GM06990 (cell line): ENCODE results near the gene MIER2.
"Not testable (repeated sequence)": the region's sequence is repeated elsewhere in the genome, so short reads cannot be mapped to it uniquely, and the experiment has no call there.

Source experiments
- DNase-seq: peaks from one replicate; pipeline ENCODE4 v3.0.0-alpha.2; 2011; ENCODE audit not compliant: insufficient read length; ENCODE audit errors: extremely low read depth
- H3K27me3 ChIP-seq: replicated peaks from 2 replicates; pipeline ENCODE4 v1.6.0; 2011; ENCODE audit warnings: low read length; ENCODE audit not compliant: control insufficient read depth, insufficient read depth
- H3K36me3 ChIP-seq: 2 replicates; pipeline ENCODE4 v1.5.1; 2011; ENCODE audit warnings: low read length; ENCODE audit not compliant: control insufficient read depth, insufficient read depth
- H3K4me3 ChIP-seq: replicated peaks from 2 replicates; pipeline ENCODE4 v1.5.1; 2011; ENCODE audit warnings: low read depth, mild to moderate bottlenecking, control low read depth, low read length
- TF ChIP-seq, protein P1 (sequence below): IDR thresholded peaks from 2 replicates; pipeline ENCODE4 v1.5.1; 2011; ENCODE audit warnings: low read length, control low read depth, mild to moderate bottlenecking, inconsistent platforms; ENCODE audit not compliant: insufficient read depth, poor library complexity, severe bottlenecking

Gene MIER2

DNA sequence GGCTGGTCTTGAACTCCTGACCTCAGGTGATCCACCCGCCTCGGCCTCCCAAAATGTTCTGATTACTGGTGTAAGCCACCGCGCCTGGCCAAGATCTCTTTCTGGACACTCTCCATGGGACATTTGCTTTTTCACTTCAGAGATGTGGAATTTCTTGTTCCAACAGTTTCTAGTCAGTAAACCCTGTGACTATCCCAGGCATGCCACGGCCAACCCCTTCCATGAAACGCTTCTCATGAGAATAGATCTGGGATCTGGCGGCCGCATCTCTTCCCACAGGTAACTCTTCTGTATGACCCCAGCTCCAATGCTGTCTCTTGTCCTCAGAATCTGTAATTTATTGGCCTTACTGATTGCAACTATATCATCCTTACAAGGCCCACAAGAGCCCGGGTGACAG is 69.6 kb downstream of the MIER2 start:
- Histone ChIP-seq H3K36me3 (no peaks in the 10 kb centered on the region), H3K27me3 (no peaks in the 10 kb centered on the region), H3K4me3 (no peak overlapping the region)
- TF ChIP-seq, protein P1, sequence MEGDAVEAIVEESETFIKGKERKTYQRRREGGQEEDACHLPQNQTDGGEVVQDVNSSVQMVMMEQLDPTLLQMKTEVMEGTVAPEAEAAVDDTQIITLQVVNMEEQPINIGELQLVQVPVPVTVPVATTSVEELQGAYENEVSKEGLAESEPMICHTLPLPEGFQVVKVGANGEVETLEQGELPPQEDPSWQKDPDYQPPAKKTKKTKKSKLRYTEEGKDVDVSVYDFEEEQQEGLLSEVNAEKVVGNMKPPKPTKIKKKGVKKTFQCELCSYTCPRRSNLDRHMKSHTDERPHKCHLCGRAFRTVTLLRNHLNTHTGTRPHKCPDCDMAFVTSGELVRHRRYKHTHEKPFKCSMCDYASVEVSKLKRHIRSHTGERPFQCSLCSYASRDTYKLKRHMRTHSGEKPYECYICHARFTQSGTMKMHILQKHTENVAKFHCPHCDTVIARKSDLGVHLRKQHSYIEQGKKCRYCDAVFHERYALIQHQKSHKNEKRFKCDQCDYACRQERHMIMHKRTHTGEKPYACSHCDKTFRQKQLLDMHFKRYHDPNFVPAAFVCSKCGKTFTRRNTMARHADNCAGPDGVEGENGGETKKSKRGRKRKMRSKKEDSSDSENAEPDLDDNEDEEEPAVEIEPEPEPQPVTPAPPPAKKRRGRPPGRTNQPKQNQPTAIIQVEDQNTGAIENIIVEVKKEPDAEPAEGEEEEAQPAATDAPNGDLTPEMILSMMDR, result no peak
- no peak for DNase-seq

DNA sequence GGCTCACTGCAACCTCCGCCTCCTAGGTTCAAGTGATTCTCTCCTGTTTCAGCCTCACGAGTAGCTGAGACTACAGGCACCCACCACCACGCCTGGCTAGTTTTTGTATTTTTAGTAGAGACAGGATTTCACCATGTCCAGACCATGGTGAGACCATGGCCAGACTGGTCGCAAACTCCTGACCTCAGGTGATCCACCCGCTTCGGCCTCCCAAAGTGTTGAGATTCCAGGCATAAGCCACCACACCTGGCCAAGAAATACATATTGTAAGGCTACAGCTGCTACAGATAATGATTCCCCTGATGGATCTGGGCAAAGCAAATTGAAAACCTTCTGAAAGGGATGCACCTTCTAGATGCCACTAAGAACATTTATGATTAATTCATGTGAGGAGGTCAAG is 71.2 kb downstream of the MIER2 start:
- Histone ChIP-seq H3K27me3 (no peaks in the 10 kb centered on the region), H3K4me3 (no peak overlapping the region), H3K36me3 (no peaks in the 10 kb centered on the region)
- DNase-seq, result no peak
- TF ChIP-seq, protein P1, result no peak

DNA sequence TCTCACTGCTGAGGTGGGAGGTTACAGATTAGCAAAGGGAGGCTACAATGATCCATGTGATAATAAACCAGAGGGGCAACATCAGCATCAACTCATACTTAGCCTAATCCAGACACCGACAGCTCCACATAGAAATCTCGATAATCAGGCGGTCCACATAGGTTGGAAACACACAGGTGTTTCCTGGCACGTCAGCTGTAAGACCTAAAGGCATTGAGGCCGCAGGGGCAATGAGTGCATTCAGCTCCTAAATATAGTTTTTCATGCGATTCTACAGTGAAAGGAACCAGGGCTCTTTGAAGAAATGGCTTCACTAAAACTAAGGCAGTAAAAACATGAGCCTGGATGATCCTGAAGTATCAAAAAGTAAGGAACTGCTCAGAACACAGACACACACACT is 72.7 kb downstream of the MIER2 start:
- no peak overlapping the region for H3K4me3 ChIP-seq
- DNase-seq, result no peak
- H3K27me3 ChIP-seq, result no peaks in the 10 kb centered on the region
- TF ChIP-seq, protein P1, result no peak
- H3K36me3 ChIP-seq, result no peaks in the 10 kb centered on the region

DNA sequence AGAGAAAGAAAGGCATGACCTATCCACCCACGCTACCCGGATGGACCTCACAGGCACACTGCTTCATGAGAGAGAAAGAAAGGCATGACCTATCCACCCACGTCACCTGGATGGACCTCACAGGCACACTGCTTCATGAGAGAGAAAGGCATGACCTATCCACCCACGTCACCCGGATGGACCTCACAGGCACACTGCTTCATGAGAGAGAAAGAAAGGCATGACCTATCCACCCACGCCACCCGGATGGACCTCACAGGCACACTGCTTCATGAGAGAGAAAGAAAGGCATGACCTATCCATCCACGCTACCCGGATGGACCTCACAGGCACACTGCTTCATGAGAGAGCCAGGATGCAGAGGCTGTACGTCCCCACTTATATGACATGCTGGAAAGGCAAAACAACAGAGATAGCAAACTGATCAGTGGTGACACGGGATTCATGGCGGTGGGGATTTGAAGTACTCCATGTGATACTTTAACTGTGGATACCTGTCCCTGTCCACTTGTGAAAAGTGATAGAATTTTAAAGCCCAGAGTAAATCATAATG is 73.8 kb downstream of the MIER2 start:
- H3K36me3 ChIP-seq, H3K27me3 ChIP-seq, DNase-seq, H3K4me3 ChIP-seq: not testable (repeated sequence)

DNA sequence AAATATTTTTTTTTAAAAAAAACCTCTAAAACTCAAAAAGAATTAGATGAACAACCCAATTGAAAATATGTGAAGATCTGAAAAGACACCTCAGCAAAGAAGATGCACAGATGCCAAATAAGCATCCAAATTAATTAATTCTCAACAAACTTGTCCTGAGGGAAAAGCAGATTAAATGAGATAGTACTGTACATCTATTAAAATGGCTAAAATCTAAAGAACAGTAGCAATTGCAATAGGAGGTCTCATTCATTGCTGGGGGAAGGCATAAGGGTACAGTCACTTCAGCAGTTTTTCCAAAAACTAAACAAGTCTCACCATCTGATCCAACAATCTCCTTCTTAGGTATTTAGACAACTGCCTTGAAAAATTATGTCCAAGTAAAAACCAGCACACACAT is 75.4 kb downstream of the MIER2 start:
- H3K36me3 ChIP-seq, result no peaks in the 10 kb centered on the region
- H3K4me3 ChIP-seq, result no peak overlapping the region
- TF ChIP-seq, protein P1, result no peak
- DNase-seq, result no peak
- H3K27me3 ChIP-seq, result no peaks in the 10 kb centered on the region

DNA sequence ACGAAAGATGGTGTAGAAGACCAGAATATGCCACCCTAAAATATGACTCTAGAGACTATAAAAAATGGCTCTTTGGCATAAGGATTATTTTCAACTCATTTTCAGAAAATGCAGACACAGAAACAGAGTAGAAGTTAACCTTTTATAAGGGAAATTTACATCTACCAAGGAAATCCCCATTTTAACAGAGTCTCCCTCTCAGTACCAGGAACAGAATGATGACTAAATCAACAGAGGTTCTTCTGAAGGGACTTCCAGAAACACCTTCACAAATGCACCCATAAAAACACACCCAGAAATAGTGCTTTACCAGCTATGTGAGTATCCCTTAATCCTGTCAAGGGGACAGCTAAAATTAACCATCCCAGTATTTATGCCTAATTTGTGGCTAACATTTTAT is 82.5 kb downstream of the MIER2 start:
- Histone ChIP-seq H3K27me3 (no peaks in the 10 kb centered on the region), H3K36me3 (no peaks in the 10 kb centered on the region), H3K4me3 (no peak overlapping the region)
- TF ChIP-seq, protein P1, result no peak
- DNase-seq, result no peak

DNA sequence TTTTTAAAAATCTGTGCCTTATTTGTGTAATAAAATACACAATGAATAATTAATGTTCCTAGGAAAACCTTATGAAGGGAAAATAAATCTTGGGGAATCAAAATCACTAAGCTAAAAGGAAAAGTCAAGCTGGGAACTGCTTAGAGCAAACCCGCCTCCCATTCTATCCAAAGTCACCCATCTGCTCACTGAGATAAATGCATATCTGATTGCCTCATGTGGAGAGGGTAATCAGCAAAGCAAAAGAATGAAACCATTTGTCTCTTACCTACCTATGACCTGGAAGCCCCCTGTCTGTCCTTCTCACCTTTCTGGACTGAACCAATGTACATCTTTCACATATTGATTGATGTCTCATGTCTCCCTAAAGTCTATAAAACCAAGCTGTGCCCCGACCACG is 87.8 kb downstream of the MIER2 start:
- H3K4me3 ChIP-seq, result not testable (repeated sequence)

More for the DNA sequence above, 87.8 kb downstream of the MIER2 start:
- not testable (repeated sequence) for H3K36me3 ChIP-seq, H3K27me3 ChIP-seq, DNase-seq
